Skin epidermis (tissue), 12 donors: ENCODE measurements around the gene JAKMIP1.

Experiments used
- H3K27ac ChIP-seq, 21 experiments: fragments of 200-600 bp; sonication (generic) in 11 of 21; one replicate each; pipeline ENCODE4 v1.5.0; 2020; ENCODE audit warnings: mild to moderate bottlenecking in 3 of 21, inconsistent platforms in 2 of 21, moderate library complexity in 2 of 21
- H3K4me3 ChIP-seq, 7 experiments: fragments of 200-600 bp; sonication (generic) in 2 of 7; one replicate each; pipeline ENCODE4 v1.5.0; 2020; ENCODE audit warnings: inconsistent platforms in 2 of 7, mild to moderate bottlenecking in 2 of 7, moderate library complexity in 1 of 7

Gene JAKMIP1

DNA sequence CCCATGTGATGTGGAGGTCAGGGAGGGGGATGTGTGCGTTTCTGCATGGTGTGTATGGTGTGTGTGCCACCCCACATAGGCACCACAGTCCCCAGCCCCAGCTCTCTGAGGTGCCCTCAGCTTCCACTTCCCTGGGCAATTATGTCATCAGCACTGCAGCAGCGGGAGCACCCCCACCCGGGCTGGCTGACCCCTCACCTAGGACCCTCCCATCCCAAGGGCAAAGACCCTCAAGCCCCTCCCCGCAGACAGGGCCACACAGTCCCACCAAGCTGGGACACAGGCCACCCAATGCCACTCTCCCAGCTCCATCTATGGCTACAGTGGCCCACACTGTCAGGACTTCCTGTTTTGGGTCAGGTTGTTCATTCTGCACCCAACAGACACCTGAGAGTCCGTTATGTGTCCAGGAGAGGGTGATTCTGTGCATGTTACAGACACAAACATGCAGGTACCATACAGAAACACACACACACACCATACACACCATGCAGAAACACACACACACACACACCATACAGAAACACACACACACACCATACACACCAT, 75.2 kb downstream of the JAKMIP1 start:
- no peak overlapping the region for H3K27ac ChIP-seq
- no peak overlapping the region for H3K4me3 ChIP-seq

GRCh38 chr4:6124386-6125102, 75.8 kb downstream of the JAKMIP1 start:
- Histone ChIP-seq H3K27ac (no peak overlapping the region), H3K4me3 (no peak overlapping the region)

GRCh38 chr4:6123976-6124375, 76.4 kb downstream of the JAKMIP1 start:
- H3K4me3 ChIP-seq = no peak overlapping the region
- H3K27ac ChIP-seq = no peak overlapping the region

DNA sequence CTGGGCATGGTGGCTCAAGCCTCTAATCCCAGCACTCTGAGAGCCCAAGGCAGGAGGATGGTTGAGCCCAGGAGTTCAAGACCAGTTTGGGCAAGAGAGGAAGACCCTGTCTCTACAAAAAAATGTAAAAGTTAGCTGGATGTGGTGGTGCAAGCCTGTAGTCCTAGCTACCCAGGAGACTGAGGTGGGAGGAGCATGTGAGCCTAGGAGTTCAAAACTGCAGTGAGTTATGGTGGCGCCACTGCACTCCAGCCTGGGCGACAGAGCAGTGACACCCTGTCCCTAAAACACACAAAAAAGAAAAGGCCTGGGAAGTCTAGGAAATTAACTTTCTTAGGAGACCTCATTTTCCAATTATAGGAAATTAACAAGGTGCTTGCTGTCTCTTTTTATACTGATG, 76.8 kb downstream of the JAKMIP1 start:
- H3K4me3 ChIP-seq = no peak overlapping the region

DNA sequence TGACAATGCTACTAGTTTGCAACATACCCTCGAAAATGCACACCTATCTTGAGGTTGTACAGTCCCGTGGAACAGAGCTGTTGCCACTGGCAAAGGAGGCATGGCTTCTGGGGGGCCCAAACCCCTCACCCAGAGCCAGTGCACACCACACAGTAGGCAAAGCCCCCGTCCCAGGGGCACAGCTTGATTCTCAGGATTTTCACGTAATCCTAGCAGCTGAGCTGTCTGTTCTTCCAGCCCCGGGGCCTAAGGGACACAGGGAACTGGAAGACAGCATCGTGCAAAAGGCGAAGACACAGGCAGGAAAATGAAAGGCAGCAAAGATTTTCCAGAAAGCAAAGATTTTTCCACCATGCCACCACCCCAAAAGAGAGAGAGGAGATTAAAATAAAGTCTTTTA, 77.2 kb downstream of the JAKMIP1 start:
- Histone ChIP-seq H3K27ac (no peak overlapping the region), H3K4me3 (no peak overlapping the region)

More for the DNA sequence above, 76.8 kb downstream of the JAKMIP1 start:
- no peak overlapping the region for H3K27ac ChIP-seq

DNA sequence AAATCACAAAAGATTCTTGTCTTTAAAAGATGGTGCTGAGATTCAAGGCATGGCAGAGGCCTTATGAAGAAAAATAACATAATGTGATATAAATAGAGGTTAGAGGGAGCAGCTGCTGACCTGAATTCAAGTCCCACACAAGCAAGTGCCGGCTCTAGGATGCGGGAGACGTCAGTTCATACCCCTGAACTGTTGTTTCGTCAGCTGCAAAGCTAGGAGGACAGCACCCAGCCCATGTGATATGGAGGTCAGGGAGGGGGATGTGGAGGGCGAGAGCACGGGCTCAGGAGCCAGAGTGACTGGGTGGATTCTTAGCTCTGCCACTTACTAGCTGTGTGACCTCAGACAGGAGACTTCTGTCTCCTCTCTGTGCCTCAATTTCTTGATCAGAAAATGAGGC, 77.9 kb downstream of the JAKMIP1 start:
- Histone ChIP-seq H3K4me3 (no peak overlapping the region), H3K27ac (no peak overlapping the region)

DNA sequence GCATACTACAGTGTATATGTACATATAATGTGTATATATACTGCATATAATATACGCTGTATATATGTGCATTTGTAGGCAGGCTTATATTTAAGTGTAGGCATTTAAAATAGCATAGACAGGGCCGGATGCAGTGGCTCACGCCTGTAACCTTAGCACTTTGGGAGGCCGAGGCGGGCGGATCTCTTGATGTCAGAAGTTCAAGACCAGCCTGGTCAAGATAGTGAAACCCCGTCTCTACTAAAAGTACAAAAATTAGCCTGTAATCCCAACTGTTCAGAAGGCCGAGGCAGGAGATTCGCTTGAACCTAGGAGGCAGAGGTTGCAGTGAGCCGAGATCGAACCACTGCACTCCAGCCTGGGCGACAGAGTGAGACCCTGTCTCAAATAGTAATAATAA, 78.4 kb downstream of the JAKMIP1 start:
- Histone ChIP-seq H3K27ac (no peak overlapping the region), H3K4me3 (no peak overlapping the region)

- Histone ChIP-seq H3K27ac (no peak overlapping the region), H3K4me3 (no peak overlapping the region)
These were observed 79.0 kb downstream of the JAKMIP1 start for GRCh38 chr4:6121276-6121850.

DNA sequence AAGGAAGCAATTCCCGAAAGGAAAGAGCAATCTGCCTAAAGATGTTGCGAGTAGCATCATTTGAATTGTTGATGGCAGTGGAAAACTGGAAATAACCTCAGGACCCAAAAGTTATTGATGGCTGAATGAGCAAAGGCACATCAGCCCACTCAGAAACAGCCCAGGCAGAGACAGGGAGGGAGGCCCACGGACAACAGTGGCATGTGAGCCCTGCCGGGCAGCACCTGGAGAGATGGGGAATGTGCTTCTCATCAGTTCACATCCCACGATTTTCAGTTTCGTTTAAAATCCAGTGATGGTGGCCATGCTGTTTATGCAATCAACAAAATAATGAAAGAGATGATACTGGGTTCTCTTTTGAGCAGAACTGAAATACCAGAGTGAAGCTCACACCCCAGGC, 80.0 kb downstream of the JAKMIP1 start:
- H3K27ac ChIP-seq = no peak overlapping the region
- no peak overlapping the region for H3K4me3 ChIP-seq

GRCh38 chr4:6119507-6120020, 80.8 kb downstream of the JAKMIP1 start:
- no peak overlapping the region for H3K4me3 ChIP-seq
- H3K27ac ChIP-seq = no peak overlapping the region

DNA sequence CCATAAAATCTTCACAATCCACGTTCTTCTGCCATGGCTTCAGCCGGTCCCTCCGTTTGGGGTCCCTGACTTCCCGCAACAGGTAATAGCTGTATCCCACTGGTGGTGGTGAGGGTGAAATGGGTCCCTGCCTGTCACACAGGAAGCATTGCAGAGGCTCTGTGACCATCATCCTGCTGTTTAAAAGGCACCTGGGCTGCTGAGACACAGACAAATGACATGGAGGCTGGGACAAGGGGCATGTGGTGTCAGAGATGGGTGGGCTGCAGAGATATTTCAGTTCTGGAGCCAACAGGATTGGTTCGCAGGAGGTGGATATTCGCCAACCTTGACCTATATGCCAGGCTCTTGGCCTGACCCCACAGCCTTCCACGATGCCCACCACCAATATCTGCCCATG, 82.1 kb downstream of the JAKMIP1 start:
- H3K4me3 ChIP-seq = no peak overlapping the region

GRCh38 chr4:6116696-6117285, 83.6 kb downstream of the JAKMIP1 start:
- Histone ChIP-seq H3K4me3 (no peak overlapping the region), H3K27ac (no peak overlapping the region)

More for the DNA sequence above, 82.1 kb downstream of the JAKMIP1 start:
- no peak overlapping the region for H3K27ac ChIP-seq

DNA sequence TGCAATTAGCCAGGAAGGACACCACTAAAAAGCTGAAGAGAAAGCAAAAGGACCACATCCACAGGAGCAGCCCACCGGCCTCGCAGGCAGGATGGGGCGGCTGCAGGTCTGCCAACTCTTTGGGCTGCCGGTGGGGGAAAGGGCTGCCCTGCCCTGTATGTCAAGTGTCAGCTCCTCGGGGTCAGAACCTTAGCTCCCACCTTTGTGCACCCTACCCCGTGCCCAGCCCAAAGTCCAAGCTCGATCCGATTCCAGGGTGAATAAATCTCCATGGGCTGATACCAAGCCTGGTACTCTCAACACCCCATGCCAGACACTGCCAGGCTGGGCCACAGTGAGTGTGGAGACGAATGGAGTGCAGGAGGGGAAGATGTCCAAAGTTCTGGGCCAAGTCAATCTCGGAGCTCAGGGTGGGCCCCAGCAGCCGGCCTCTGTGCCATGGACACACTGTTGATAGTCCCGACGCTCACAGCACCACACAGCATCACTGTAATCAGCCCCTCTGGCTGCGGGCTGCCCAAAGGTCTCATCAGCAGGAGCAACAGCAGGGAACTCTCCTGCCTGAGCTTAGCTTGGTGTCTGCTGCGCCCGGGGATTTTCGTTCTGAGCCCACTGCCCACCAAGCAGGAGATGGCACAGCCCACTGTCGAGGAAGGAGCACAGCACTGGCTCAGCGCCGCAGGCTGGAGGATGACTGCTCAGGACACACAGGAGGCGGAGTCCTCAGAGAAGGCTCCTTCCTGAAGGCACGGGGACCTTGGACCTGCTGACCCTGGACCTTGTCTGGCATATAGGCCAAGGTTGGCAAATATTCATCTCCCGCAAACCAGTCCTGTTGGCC, 84.4 kb downstream of the JAKMIP1 start:
- Histone ChIP-seq H3K4me3 (no peak overlapping the region), H3K27ac (no peak overlapping the region)

DNA sequence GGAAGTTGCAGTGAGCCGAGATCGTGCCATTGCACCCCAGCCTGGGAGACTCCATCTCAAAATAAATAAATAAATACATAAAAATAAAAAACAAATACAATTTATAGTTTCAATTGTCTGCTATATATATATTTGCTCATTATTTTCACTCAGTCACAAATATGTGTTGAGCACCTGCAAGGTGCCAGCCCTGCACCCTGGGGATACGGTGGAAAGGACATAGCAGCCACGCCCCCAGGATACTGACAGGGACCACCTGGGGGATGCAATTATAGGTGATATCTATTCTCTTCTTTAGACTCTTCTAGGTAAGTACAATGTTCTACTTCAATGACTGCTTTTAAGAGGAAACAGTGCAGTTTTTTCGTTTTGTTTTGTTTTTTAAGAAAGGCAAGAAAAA, 85.0 kb downstream of the JAKMIP1 start:
- Histone ChIP-seq H3K27ac (no peak overlapping the region), H3K4me3 (no peak overlapping the region)

DNA sequence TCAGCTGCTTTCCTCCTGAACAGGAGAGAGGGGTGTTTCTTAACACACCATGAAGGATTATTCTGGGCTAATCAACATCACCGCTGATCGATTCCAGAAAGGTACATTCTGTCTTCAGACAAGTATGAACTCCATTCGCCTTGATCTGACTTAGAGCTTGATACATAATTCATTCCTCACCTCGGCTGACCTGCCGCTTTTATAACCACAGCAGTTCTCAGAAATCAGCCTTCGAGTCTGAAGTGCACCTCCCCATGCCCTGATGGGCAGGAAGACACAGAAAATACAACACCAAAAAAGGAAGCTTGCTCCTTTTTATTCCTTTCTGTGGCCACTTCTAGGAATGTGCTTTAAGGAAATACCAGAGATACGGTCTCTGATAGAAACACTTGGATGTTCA, 85.7 kb downstream of the JAKMIP1 start:
- H3K4me3 ChIP-seq = no peak overlapping the region
- no peak overlapping the region for H3K27ac ChIP-seq

GRCh38 chr4:6114181-6114580, 86.2 kb downstream of the JAKMIP1 start:
- H3K4me3 ChIP-seq = no peak overlapping the region
- no peak overlapping the region for H3K27ac ChIP-seq

GRCh38 chr4:6113641-6114040, 86.7 kb downstream of the JAKMIP1 start:
- H3K4me3 ChIP-seq = no peak overlapping the region
- no peak overlapping the region for H3K27ac ChIP-seq

GRCh38 chr4:6112606-6113290, 87.6 kb downstream of the JAKMIP1 start:
- Histone ChIP-seq H3K27ac (no peak overlapping the region), H3K4me3 (no peak overlapping the region)

DNA sequence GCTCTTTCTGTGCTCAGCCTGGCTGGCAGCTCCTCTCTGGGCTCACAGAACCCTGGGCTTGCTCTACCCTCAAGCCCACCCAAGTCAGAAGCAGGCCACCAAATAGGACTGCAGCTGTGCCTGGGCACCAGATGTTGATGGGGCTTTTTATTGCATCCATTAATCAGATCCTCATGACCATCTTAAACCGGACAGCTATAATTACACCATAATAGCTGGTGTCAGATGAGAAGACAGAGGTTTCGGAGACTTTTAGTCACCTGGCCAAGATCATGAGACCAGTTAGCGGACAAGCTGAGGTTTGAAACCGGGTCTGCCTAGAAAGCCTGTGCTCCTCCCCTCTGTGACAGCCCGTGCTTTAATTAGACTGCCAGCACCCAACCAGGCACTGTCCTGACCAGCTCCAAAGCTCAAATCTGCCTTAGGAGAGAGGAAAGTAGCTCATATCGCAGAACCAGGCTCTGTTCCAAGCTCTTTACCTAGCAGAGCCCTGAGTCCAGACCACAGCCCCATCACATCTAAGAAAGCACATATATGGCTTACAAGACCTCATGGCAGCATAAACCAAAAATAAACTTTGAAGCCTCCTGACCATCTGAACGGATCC, 88.9 kb downstream of the JAKMIP1 start:
- Histone ChIP-seq H3K27ac (no peak overlapping the region), H3K4me3 (no peak overlapping the region)
